RPMI8226 (cell line): ENCODE data around the gene CELA2B.
"Not testable (repeated sequence)": the region's sequence is repeated elsewhere in the genome, so short reads cannot be mapped to it uniquely, and the experiment has no call there.

Experiments
- DNase-seq: peaks from one replicate; pipeline ENCODE4 v3.0.0-alpha.2; 2015

The CELA2B gene

GRCh38 chr1:15501208-15502032 is 25.5 kb downstream of the CELA2B start:
- DNase-seq = peak; percentile 74

GRCh38 chr1:15504436-15504835 is 28.5 kb downstream of the CELA2B start:
- no peak for DNase-seq

GRCh38 chr1:15506831-15507230 is 30.9 kb downstream of the CELA2B start:
- no peak for DNase-seq

DNA sequence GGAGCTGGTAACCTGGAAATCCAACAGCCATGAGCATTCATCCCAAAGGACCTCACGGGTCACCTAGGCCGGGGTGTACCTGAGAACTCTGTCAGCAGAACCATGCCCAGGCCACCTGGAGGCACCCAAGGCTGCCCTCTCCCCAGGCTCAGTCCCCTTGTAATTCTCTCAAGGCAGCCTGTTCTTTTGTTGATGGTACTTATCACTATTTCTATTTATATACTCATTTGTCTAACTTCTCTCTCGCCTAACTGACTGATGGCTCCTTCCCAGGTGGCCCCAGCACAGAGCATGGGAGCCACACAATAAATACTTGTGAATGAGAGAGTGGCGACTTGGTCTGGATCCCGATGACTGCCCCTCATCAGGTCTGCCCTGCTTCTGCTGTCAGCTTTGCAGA is 31.4 kb downstream of the CELA2B start:
- DNase-seq = no peak

- no peak for DNase-seq
Observed at GRCh38 chr1:15508700-15509487, 33.0 kb downstream of the CELA2B start.

GRCh38 chr1:15509586-15509985 is 33.7 kb downstream of the CELA2B start:
- no peak for DNase-seq

GRCh38 chr1:15510611-15511405 is 34.9 kb downstream of the CELA2B start:
- no peak for DNase-seq

- no peak for DNase-seq
Observed at GRCh38 chr1:15513192-15513591, 37.3 kb downstream of the CELA2B start.

GRCh38 chr1:15513919-15514318 is 38.0 kb downstream of the CELA2B start:
- no peak for DNase-seq

DNA sequence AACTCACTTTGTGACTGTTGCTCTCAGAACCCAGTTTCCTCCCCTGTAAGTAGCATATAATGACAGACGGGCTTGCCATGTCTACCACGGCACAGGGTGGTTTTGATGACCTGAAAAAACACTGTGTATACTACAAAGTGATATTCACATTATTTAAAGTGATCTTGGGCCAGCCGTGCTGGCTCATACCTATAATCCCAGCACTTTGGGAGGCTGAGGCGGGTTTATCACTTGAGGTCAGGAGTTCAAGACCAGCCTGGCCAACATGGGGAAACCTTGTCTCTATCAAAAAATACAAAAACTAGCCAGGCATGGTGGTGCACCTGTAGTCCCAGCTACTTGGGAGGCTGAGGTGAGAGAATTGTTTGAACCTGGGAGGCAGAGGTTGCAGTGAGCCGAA is 38.7 kb downstream of the CELA2B start:
- not testable (repeated sequence) for DNase-seq

DNA sequence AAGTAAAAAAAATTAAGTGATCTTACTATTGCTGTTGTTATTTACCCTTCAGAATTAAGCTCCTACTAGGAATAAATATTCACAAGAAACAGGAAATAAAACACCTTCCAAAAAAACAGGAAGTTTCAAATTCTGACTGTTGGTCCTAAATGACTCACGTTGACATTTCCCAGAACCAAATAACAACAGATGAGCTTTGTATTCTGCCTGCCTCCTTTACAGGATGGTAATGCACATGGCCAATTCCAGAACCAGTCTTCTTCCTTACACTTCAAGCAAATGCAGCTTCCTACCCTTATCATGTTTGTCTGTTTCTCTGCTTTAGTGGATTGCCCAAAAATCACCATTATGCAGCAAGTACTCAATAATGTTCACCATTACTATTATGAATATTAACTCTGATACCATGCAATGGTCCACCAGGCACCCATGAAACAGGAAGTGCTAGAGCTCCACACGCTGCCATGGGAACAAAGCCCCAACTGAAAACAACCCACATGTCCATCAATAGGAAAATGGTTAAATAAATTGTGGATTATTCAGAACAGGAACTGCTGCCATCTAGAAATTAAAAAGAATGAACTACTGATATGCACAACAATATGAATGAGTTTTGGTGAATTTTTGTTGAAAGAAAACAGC is 39.2 kb downstream of the CELA2B start:
- DNase-seq = no peak

GRCh38 chr1:15519625-15520024 is 43.7 kb downstream of the CELA2B start:
- DNase-seq = no peak

GRCh38 chr1:15521206-15521906 is 45.5 kb downstream of the CELA2B start:
- not testable (repeated sequence) for DNase-seq

DNA sequence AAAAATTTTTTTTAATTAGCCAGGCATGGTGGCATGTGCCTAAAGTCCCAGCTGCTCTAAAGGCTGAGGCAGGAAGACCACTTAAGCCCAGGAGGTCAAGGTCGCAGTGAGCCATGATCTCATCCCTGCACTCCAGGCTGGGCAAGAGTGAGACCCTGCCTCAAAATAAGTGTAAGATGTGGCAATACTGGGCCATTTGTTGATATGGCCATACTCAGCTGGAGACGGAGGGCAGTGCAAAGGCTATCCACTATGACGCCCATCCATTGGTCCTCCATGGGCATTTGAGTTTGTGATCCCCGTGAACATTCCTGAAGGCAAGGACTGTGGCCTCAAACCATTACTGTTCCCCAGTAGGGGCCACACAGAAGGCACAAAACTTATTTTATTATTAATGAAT is 46.6 kb downstream of the CELA2B start:
- DNase-seq = no peak

DNA sequence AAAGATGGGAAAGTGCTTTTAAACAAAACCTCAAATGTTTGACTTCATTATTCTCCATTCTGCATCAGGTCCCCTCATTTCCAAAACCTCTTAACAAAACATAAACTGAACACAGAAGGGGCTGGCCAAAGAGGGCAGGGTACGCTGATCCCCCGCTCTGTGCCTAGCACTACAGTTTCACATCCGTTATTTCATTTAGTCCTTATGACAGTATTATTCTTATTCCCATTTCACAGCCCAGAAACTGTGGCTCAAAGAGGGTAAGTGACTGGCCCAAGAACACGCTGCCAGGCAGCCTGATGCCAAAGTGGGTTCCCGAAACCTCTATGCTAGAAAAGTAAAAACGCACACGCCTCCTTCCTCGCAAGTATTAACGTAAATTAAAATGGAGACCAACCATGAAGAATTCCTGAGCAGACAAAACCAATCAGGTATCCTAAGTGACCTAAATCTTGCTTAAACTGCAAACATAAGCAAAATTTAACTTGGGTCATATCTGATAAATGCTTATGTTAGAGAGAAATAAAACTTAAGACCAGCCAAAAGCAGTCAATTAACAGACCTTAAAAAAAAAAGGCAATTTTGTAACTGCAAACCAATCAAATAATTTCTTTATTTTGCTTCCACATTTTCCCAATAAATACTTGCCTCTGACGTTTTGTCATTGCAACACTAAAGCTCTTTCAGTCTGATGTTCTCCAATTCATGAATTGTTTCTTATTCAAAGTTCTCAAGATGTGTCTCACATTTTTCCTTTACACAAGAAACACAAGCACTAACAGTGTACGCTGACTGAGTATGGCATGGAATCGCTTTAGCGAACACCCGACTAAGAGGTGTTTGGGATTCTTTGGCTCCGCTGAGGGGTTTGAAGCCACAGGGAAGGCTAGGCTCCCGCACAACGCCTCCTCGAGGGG is 47.5 kb downstream of the CELA2B start:
- peak; percentile 61 for DNase-seq

- no peak for DNase-seq
Observed at GRCh38 chr1:15524021-15524282, 48.0 kb downstream of the CELA2B start, which contains the start of gene CASP9. CASP9 (minus strand) TSS chr1:15524215; CDS start chr1:15524200, 15 bp downstream.

- DNase-seq = peak; percentile 100
Observed at GRCh38 chr1:15524283-15525049, 48.6 kb downstream of the CELA2B start.

DNA sequence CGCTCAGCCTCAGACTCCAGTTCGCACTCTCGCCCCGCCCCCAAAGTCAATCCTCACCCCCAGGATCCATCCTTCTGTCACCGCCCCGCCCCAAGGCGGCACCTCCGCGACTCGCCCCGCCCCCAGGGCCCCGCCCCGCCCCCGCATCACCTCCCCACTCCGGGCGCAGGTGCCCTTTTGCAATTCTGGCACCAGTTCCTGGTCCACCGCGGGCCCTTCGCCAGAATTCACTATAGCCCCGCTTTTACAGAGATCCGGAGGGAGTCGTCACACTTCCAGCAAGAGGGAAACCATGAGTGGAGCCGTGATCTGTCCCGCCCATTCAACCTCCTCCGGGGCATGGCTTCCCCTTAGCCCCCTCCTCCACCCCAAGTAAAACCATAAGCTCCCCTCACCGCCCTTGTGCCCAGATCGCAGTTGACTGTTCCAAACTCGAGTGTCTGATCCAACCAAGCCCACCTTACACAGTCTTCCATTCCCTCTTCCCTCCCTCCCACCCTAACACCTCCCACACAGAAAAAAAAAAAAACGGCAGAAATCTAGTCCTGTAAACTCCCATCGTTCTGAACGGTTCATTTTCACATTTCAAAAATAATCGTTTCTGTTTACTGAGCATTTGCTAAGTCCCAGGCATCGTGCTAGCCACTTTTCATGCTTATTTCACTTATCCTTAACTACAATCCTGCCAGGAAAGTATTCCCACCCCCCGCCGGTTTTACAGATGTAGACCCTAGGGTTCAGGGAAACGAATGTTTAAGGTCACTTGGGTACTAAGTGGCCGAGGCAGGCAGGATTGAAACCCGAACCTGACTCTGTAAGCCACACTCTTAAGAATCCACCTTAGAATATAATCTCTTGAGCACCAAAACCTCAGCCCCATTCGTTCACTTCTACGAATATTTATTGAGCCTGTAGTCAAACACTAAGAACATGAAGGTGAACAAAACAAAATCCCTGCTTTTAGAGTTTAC is 49.4 kb downstream of the CELA2B start:
- DNase-seq = peak; percentile 27

- peak; percentile 26 for DNase-seq
Observed at GRCh38 chr1:15526021-15526489, 50.2 kb downstream of the CELA2B start.
